Measurements from ENCODE around the gene WDR7.

GRCh38 chr18:56662063-56662408 is 10.9 kb downstream of the WDR7 start:
- TF ChIP-seq, protein P1, sequence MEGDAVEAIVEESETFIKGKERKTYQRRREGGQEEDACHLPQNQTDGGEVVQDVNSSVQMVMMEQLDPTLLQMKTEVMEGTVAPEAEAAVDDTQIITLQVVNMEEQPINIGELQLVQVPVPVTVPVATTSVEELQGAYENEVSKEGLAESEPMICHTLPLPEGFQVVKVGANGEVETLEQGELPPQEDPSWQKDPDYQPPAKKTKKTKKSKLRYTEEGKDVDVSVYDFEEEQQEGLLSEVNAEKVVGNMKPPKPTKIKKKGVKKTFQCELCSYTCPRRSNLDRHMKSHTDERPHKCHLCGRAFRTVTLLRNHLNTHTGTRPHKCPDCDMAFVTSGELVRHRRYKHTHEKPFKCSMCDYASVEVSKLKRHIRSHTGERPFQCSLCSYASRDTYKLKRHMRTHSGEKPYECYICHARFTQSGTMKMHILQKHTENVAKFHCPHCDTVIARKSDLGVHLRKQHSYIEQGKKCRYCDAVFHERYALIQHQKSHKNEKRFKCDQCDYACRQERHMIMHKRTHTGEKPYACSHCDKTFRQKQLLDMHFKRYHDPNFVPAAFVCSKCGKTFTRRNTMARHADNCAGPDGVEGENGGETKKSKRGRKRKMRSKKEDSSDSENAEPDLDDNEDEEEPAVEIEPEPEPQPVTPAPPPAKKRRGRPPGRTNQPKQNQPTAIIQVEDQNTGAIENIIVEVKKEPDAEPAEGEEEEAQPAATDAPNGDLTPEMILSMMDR (IDR thresholded peaks at IDR 0.05; ENCODE audit: low read depth, low read length) = no peak
- no peak for TF ChIP-seq EZH2phosphoT487 (IDR thresholded peaks at IDR 0.05; ENCODE audit: low read depth)

Measured in OCI-LY3 (cell line).